GM12891 (cell line): Measurements from ENCODE around the gene FBXO44.

ENCODE experiments used
- POLR2A ChIP-seq: IDR thresholded peaks from 2 replicates; pipeline ENCODE4 v1.6.1; 2011; ENCODE audit warnings: low read depth, low read length, control low read depth
- POLR2AphosphoS5 ChIP-seq: IDR thresholded peaks from 2 replicates; pipeline ENCODE4 v1.6.1; 2011; ENCODE audit warnings: low read depth, low read length, control low read depth
- POU2F2 ChIP-seq: IDR thresholded peaks from 2 replicates; pipeline ENCODE4 v1.6.1; 2011; ENCODE audit warnings: low read depth, mild to moderate bottlenecking, control low read depth, low read length, moderate library complexity

DNA sequence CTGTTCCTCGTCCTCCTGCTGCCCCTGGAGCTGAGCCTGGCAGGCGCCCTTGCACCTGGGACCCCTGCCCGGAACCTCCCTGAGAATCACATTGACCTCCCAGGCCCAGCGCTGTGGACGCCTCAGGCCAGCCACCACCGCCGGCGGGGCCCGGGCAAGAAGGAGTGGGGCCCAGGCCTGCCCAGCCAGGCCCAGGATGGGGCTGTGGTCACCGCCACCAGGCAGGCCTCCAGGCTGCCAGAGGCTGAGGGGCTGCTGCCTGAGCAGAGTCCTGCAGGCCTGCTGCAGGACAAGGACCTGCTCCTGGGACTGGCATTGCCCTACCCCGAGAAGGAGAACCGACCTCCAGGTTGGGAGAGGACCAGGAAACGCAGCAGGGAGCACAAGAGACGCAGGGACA, 51.6 kb downstream of the FBXO44 start:
- TF ChIP-seq POLR2AphosphoS5 (no peak), POLR2A (no peak), POU2F2 (no peak)
